ENCODE data around the gene ZNF717. TPM values are rescaled to one million over a fixed set of nuclear protein-coding genes. Genes with fewer than 3 reads are reported as not detected.

The ZNF717 gene
- total RNA-seq, 2 experiments from 2014 or later = 9.3 to 10.0 TPM

Other genes starting within 250 kb of the ZNF717 start
- gene FRG2C, start 121.2 kb downstream of the ZNF717 start, total RNA-seq = not detected

Data from activated naive CD8-positive, alpha-beta T cell treated with anti-CD3 and anti-CD28 coated beads for 36 hours (primary cell).